ENCODE results near the gene SCN5A.

Gene SCN5A

GRCh38 chr3:38578081-38578475 lies 71.4 kb downstream of the SCN5A start:
- peaks cover 8% of the 10 kb centered on the region for H3K4me1 Mint-ChIP-seq
- TF ChIP-seq CTCF (IDR thresholded peaks at IDR 0.05; ENCODE audit: unreplicated experiment in 3 of 3): no peak
- H3K9me3 Mint-ChIP-seq: no peaks in the 10 kb centered on the region
- H3K27me3 Mint-ChIP-seq (ENCODE audit: low read depth): peaks cover 8% of the 10 kb centered on the region
- H3K27ac Mint-ChIP-seq: no peak overlapping the region
- no peaks in the 10 kb centered on the region for H3K36me3 Mint-ChIP-seq (ENCODE audit: low read depth)
- H3K4me3 Mint-ChIP-seq: no peak overlapping the region

- Mint-ChIP-seq H3K4me3 (no peak overlapping the region), H3K9me3 (no peaks in the 10 kb centered on the region), H3K27me3 (ENCODE audit: low read depth) (peaks cover 6% of the 10 kb centered on the region), H3K36me3 (ENCODE audit: low read depth) (no peaks in the 10 kb centered on the region), H3K27ac (no peak overlapping the region), H3K4me1 (peaks cover 8% of the 10 kb centered on the region)
- no peak for TF ChIP-seq CTCF (IDR thresholded peaks at IDR 0.05; ENCODE audit: unreplicated experiment in 3 of 3)
Observed at GRCh38 chr3:38577371-38578080, 72.0 kb downstream of the SCN5A start.

GRCh38 chr3:38576526-38577370 lies 72.7 kb downstream of the SCN5A start:
- H3K9me3 Mint-ChIP-seq: peaks cover under 1% of the 10 kb centered on the region
- no peak overlapping the region for H3K4me3 Mint-ChIP-seq
- H3K4me1 Mint-ChIP-seq: peaks cover 8% of the 10 kb centered on the region
- peaks cover 2% of the 10 kb centered on the region for H3K27me3 Mint-ChIP-seq (ENCODE audit: low read depth)
- no peaks in the 10 kb centered on the region for H3K36me3 Mint-ChIP-seq (ENCODE audit: low read depth)
- H3K27ac Mint-ChIP-seq: no peak overlapping the region
- TF ChIP-seq CTCF (IDR thresholded peaks at IDR 0.05; ENCODE audit: unreplicated experiment in 3 of 3): no peak

- TF ChIP-seq CTCF (IDR thresholded peaks at IDR 0.05; ENCODE audit: unreplicated experiment in 3 of 3): no peak
- Mint-ChIP-seq H3K27ac (no peak overlapping the region), H3K9me3 (peaks cover 2% of the 10 kb centered on the region), H3K4me3 (no peak overlapping the region), H3K4me1 (peaks cover 8% of the 10 kb centered on the region), H3K36me3 (ENCODE audit: low read depth) (no peaks in the 10 kb centered on the region), H3K27me3 (ENCODE audit: low read depth) (no peaks in the 10 kb centered on the region)
Observed at GRCh38 chr3:38576131-38576525, 73.4 kb downstream of the SCN5A start.

GRCh38 chr3:38575279-38575843 lies 74.1 kb downstream of the SCN5A start:
- Mint-ChIP-seq H3K4me1 (peaks cover 8% of the 10 kb centered on the region), H3K9me3 (peaks cover 2% of the 10 kb centered on the region), H3K27me3 (ENCODE audit: low read depth) (no peaks in the 10 kb centered on the region), H3K36me3 (ENCODE audit: low read depth) (no peaks in the 10 kb centered on the region), H3K4me3 (no peak overlapping the region), H3K27ac (no peak overlapping the region)
- TF ChIP-seq CTCF (IDR thresholded peaks at IDR 0.05; ENCODE audit: unreplicated experiment in 3 of 3): no peak

Measured in nephron (organoid).